HG03060 (cell line): ENCODE measurements around the gene NPHP4.

Experiments used
- ATAC-seq: cut with Tn5 transposase; IDR thresholded peaks from one replicate; pipeline ENCODE4 v1.9.1; 2021; ENCODE audit warnings: low read depth, moderate number of reproducible peaks; ENCODE audit not compliant: unreplicated experiment

The NPHP4 gene

GRCh38 chr1:5917591-5918274 is 74.5 kb downstream of the NPHP4 start:
- ATAC-seq: no peak

- ATAC-seq: no peak
Observed at GRCh38 chr1:5917281-5917590, 75.0 kb downstream of the NPHP4 start.

GRCh38 chr1:5916572-5917280 is 75.5 kb downstream of the NPHP4 start:
- ATAC-seq: no peak

GRCh38 chr1:5915587-5916571 is 76.3 kb downstream of the NPHP4 start:
- ATAC-seq: no peak

- ATAC-seq: no peak
Observed at GRCh38 chr1:5914676-5915365, 77.4 kb downstream of the NPHP4 start.

GRCh38 chr1:5913876-5914275 is 78.3 kb downstream of the NPHP4 start:
- ATAC-seq: no peak

GRCh38 chr1:5913078-5913845 is 79.0 kb downstream of the NPHP4 start:
- ATAC-seq: no peak

- no peak for ATAC-seq
Observed at GRCh38 chr1:5911871-5912271, 80.4 kb downstream of the NPHP4 start.

GRCh38 chr1:5911157-5911556 is 81.1 kb downstream of the NPHP4 start:
- ATAC-seq: no peak

- ATAC-seq: no peak
Observed at GRCh38 chr1:5910666-5911065, 81.6 kb downstream of the NPHP4 start.

- no peak for ATAC-seq
Observed at GRCh38 chr1:5910276-5910620, 82.0 kb downstream of the NPHP4 start.

GRCh38 chr1:5909576-5910275 is 82.5 kb downstream of the NPHP4 start:
- ATAC-seq: no peak

- ATAC-seq: no peak
Observed at GRCh38 chr1:5908461-5909375, 83.5 kb downstream of the NPHP4 start.

GRCh38 chr1:5907966-5908365 is 84.3 kb downstream of the NPHP4 start:
- no peak for ATAC-seq

GRCh38 chr1:5907386-5907785 is 84.8 kb downstream of the NPHP4 start:
- ATAC-seq: no peak

- ATAC-seq: no peak
Observed at GRCh38 chr1:5906966-5907365, 85.3 kb downstream of the NPHP4 start.

- ATAC-seq: no peak
Observed at GRCh38 chr1:5906116-5906515, 86.1 kb downstream of the NPHP4 start.

- ATAC-seq: no peak
Observed at GRCh38 chr1:5905436-5905835, 86.8 kb downstream of the NPHP4 start.
